C4-2B (cell line): ENCODE results near the gene PRKCQ.

Source experiments
- H3K27ac ChIP-seq: fragments of 450-650 bp; 2 replicates; pipeline ENCODE4 v1.5.1; 2017
- ZFX ChIP-seq: fragments of 450-650 bp; IDR thresholded peaks from 2 replicates; pipeline ENCODE4 v1.6.1; 2017
- TF ChIP-seq, protein P1 (sequence below): fragments of 450-650 bp; conservative IDR thresholded peaks from 2 replicates; pipeline ENCODE4 v1.5.1; 2017; ENCODE audit warnings: mild to moderate bottlenecking

Gene PRKCQ

DNA sequence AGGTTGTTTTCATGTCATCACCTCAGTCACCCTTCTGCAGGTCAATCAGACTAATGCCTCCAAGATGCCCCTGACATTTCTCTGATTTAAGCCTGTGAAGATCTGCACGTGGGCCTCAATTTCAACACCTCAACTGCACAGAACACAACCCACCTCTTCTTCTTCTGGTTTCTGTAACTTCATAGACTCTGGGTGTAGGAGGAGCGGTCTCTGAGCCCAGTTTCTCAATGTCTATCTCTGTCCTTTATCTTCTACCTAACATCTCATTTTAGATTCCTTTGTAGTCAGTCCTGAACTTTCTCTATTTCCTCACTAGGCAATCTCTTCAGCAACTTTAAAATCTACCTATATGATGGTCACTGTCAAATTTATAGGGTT is 85.6 kb downstream of the PRKCQ start:
- TF ChIP-seq, protein P1, sequence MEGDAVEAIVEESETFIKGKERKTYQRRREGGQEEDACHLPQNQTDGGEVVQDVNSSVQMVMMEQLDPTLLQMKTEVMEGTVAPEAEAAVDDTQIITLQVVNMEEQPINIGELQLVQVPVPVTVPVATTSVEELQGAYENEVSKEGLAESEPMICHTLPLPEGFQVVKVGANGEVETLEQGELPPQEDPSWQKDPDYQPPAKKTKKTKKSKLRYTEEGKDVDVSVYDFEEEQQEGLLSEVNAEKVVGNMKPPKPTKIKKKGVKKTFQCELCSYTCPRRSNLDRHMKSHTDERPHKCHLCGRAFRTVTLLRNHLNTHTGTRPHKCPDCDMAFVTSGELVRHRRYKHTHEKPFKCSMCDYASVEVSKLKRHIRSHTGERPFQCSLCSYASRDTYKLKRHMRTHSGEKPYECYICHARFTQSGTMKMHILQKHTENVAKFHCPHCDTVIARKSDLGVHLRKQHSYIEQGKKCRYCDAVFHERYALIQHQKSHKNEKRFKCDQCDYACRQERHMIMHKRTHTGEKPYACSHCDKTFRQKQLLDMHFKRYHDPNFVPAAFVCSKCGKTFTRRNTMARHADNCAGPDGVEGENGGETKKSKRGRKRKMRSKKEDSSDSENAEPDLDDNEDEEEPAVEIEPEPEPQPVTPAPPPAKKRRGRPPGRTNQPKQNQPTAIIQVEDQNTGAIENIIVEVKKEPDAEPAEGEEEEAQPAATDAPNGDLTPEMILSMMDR, result no peak
- no peak for TF ChIP-seq ZFX
- H3K27ac ChIP-seq, result no peak overlapping the region

DNA sequence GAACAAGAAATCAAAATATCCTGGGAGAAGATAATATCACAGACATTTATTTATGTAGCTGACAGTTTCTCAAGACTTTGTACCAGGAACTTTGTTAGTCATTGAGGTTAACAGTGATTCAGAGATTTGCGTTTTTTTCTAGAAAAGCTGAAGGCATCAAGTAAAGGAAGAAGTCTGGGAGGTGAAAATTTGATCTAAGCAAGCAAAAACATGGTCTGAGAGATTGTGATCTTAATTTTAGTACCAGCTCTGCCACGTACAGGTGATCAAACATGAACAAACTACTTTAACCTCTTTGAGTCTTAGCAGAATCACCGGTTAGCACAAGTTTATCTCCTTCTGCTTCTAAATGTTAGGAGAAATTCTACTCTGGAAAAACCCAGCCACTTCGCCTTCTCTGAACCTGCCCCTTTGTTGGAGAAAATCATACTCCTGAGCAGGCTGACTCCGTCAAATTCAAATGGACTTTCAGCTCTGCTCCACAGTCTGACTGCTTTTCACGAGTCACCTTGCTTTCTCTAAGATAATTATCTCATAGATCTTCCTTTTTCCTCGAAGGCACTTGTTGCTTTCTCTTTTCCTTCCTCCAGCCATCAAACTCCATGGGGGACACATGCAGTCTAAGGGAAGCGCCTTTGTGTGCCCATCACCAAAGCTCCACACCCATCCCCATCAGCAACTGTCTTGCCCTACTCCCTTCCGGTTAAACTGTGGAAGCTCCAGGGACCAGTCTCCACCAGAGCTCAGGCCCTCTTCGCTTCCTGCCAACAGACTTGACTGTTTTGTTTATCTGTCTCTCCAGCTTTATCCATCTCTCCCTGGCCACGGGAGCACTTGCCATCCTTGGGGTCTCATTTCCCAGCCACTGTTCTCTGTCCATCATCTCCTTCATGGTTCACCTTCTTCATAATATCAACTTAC is 86.3 kb downstream of the PRKCQ start:
- TF ChIP-seq, protein P1, result no peak
- TF ChIP-seq ZFX, result no peak
- no peak overlapping the region for H3K27ac ChIP-seq

DNA sequence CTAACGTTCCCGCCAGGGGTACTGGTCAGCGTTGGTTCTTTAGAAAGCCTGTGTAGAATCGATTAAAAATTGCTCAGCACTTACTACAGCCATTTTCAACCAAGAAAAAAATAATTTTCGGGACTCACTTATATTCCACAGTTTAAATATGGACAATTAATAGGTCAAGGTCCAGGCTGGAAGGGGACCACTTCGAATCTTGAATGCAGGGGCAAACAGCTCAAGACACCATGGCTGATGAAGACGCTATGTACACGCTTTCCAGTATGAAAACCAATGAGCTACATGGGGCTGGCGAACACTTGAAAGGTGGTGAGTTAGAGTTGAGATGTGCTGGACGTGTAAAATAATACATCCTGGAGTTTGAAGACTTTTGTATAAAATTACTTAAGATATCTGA is 87.2 kb downstream of the PRKCQ start:
- H3K27ac ChIP-seq, result no peak overlapping the region
- TF ChIP-seq, protein P1, result no peak
- no peak for TF ChIP-seq ZFX

DNA sequence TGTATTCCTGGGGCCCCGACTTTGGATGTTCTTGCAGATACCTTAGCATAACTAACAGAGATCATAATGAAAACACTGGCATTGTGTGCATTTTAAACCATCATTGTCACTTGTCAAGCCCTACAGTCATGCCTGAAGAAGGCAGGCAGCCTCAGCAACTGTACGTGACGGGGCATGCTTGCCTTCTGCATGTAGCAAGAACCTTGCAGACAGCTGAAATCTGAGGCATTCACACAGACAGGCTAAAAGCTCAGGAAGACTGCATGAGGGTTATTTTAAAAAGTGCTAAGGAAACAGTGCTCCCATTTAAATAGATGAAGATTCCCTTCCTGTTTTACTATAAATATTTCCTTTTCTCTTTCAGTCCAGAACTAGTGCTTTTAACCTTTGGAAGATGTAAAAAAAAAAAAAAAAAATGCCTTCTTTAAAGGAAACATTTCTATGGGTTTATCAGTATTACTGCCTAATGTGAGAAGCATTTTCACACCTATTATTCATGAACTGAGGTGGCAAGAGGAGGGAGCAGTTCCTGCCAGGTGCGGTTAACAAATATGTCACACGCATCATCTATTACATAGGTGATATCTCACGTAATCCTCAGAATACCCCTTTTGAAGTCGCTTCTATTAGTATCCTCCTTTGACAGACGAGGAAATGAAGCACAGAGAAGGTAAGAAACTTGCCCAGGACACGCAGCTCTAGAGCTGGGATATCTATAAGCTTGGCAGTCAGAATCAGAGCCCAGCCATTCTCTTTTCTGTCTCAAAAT is 88.1 kb downstream of the PRKCQ start:
- H3K27ac ChIP-seq, result no peak overlapping the region

DNA sequence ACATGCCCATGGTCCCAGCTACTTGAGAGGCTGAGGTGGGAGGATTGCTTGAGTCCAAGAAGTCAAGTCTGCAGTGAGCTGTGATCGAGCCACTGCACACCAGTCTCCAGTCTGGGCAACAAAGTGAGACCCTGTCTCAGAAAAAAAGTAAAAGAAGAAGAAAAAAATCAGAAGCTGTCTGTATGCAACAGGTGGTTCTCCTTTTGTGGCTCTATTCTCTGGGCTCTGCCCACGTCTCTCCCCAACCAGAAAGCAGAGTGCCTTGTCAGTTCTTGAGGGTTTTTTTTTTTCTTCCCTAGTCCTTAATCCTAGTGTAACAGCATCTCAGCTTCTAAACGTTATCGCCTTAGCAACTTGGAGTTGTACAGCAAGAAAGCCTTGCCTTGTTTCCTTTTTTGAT is 89.5 kb downstream of the PRKCQ start:
- H3K27ac ChIP-seq, result no peak overlapping the region
- no peak for TF ChIP-seq ZFX
- TF ChIP-seq, protein P1, result no peak

More for the DNA sequence above, 88.1 kb downstream of the PRKCQ start:
- no peak for TF ChIP-seq ZFX
- TF ChIP-seq, protein P1, result no peak

DNA sequence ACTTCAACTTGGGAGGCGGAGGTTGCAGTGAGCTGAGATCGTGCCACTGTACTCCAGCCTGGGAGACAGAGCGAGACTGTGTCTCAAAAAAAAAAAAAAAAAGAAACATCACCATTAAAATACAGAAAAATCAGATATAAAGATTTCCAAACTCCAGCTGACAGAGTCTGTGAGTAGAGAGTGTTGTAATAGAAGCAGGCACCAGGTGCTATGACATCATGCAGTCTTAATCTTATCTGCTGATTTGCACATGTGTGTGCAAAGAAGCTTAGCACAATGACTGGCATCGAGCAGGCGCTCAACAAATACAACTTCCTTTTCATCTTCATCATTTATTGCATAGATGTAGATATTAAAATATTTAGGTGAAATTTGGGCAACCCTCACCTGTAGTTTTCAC is 92.2 kb downstream of the PRKCQ start:
- no peak for TF ChIP-seq ZFX
- TF ChIP-seq, protein P1, result no peak

DNA sequence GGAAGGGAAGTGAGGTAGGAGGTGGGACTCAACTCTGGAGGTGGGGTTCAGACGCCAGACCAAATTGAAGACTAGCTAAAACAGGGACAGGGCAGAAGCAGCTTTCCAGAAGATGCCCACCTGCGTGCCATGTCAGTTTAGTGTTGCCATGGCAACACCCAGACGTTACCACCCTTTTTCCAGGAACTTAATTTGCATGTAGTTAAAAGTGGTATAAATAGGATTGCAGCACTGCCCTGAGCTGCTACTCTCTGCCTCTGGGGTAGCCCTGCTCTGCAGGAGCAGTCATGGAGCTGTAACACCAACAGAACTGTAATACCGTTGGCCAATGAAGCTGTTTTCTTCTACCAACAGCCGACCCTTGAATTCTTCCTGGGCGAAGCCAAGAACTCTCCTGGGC is 93.8 kb downstream of the PRKCQ start:
- no peak overlapping the region for H3K27ac ChIP-seq
- no peak for TF ChIP-seq ZFX
- TF ChIP-seq, protein P1, result no peak

More for the DNA sequence above, 92.2 kb downstream of the PRKCQ start:
- no peak overlapping the region for H3K27ac ChIP-seq
